MM.1S (cell line): Measurements from ENCODE around the gene POLR1H.

Source experiments
- DNase-seq: peaks from one replicate; pipeline ENCODE4 v3.0.0-alpha.2; 2015
- H2AFZ ChIP-seq: fragments of 300-600 bp; sonication (generic); 2 replicates; pipeline ENCODE4 v1.6.0; 2016; ENCODE audit warnings: antibody characterized with exemption, low read length
- H3F3A ChIP-seq: fragments of 300-600 bp; sonication (generic); 2 replicates; pipeline ENCODE4 v1.6.1; 2016; ENCODE audit warnings: mild to moderate bottlenecking, antibody characterized with exemption, low read length, moderate library complexity, mixed read lengths; ENCODE audit not compliant: insufficient read depth
- H3K27ac ChIP-seq: fragments of 300-600 bp; sonication (generic); 2 replicates; pipeline ENCODE4 v1.5.1; 2016; ENCODE audit warnings: mild to moderate bottlenecking, low read length
- H3K27me3 ChIP-seq: fragments of 300-600 bp; sonication (generic); replicated peaks from 2 replicates; pipeline ENCODE4 v1.6.0; 2016; ENCODE audit warnings: low read length; ENCODE audit not compliant: insufficient read depth
- H3K36me3 ChIP-seq: fragments of 300-600 bp; sonication (generic); replicated peaks from 2 replicates; pipeline ENCODE4 v1.6.1; 2016; ENCODE audit warnings: mild to moderate bottlenecking, low read length, mixed read lengths; ENCODE audit not compliant: insufficient read depth
- H3K4me1 ChIP-seq: fragments of 300-600 bp; sonication (generic); 2 replicates; pipeline ENCODE4 v1.6.1; 2016; ENCODE audit warnings: low read length, mixed read lengths
- H3K4me2 ChIP-seq: fragments of 300-600 bp; sonication (generic); 2 replicates; pipeline ENCODE4 v1.6.0; 2016; ENCODE audit warnings: low read depth, low read length
- H3K4me3 ChIP-seq: fragments of 300-600 bp; sonication (generic); 2 replicates; pipeline ENCODE4 v1.5.1; 2016; ENCODE audit warnings: low read length, mixed read lengths
- H3K79me2 ChIP-seq: fragments of 300-600 bp; sonication (generic); 2 replicates; pipeline ENCODE4 v1.6.1; 2016; ENCODE audit warnings: mixed run types, low read length, mixed read lengths
- H3K9ac ChIP-seq: fragments of 300-600 bp; sonication (generic); 2 replicates; pipeline ENCODE4 v1.6.1; 2016; ENCODE audit warnings: low read length, mixed read lengths
- H3K9me2 ChIP-seq: fragments of 300-600 bp; sonication (generic); replicated peaks from 2 replicates; pipeline ENCODE4 v1.6.1; 2016; ENCODE audit warnings: mild to moderate bottlenecking, low read length, mixed read lengths; ENCODE audit not compliant: insufficient read depth
- H3K9me3 ChIP-seq: fragments of 300-600 bp; sonication (generic); replicated peaks from 2 replicates; pipeline ENCODE4 v1.6.1; 2016; ENCODE audit warnings: mild to moderate bottlenecking, low read length, mixed read lengths; ENCODE audit not compliant: insufficient read depth
- H4K20me1 ChIP-seq: fragments of 300-600 bp; sonication (generic); 2 replicates; pipeline ENCODE4 v1.6.1; 2016; ENCODE audit warnings: mild to moderate bottlenecking, low read length, moderate library complexity, mixed read lengths; ENCODE audit not compliant: insufficient read depth
- EZH2 ChIP-seq: fragments of 300-600 bp; sonication (generic); optimal IDR thresholded peaks from 2 replicates; pipeline ENCODE3; 2017; ENCODE audit warnings: low read depth, mild to moderate bottlenecking, antibody characterized with exemption, low read length, mixed read lengths
- EZH2phosphoT487 ChIP-seq: fragments of 300-600 bp; sonication (generic); IDR thresholded peaks from 2 replicates; pipeline ENCODE4 v1.6.1; 2018; ENCODE audit warnings: antibody characterized with exemption, low read length
- TF ChIP-seq, protein P1 (sequence below): fragments of 300-600 bp; sonication (generic); IDR thresholded peaks from 2 replicates; pipeline ENCODE4 v1.5.1; 2016; ENCODE audit warnings: antibody characterized with exemption, low read length, mixed read lengths

Gene POLR1H

DNA sequence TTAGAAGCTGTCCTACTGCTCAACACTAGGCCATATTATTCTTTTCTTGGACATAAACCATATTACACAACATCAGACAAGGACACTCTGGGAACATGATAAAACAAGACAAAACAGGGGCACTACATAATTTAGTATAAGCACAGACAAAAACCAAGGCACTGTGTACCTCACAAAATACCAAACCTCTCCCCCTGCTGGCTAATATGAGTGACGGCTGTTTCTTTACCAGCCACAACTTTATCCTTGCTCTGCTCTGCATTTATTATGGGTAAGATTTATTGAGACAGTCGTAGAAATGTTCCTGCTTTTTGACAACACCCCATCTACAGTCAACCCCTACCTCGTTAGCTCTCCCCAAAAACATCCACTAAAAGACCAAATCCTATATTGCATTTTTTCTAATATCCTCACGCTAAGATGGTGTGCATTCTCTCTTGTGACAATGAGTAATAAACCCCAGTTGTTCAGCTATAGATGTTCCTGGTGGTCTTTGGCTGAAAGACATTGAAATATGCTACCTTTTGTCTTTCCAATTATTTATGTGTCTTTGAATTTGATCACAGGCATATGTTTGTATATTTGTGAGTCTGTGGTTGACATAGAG lies 23.8 kb upstream of the POLR1H start:
- Histone ChIP-seq H3K9me3 (no peaks in the 10 kb centered on the region), H3K27ac (no peak overlapping the region), H3K4me1 (no peaks in the 10 kb centered on the region), H3K27me3 (no peaks in the 10 kb centered on the region), H3K79me2 (no peaks in the 10 kb centered on the region), H3F3A (no peaks in the 10 kb centered on the region), H3K4me2 (no peak overlapping the region), H2AFZ (no peak overlapping the region), H3K9me2 (no peaks in the 10 kb centered on the region), H3K9ac (no peak overlapping the region), H3K4me3 (no peak overlapping the region), H3K36me3 (no peaks in the 10 kb centered on the region), H4K20me1 (no peaks in the 10 kb centered on the region)
- DNase-seq: peak; percentile 31
- TF ChIP-seq, protein P1, sequence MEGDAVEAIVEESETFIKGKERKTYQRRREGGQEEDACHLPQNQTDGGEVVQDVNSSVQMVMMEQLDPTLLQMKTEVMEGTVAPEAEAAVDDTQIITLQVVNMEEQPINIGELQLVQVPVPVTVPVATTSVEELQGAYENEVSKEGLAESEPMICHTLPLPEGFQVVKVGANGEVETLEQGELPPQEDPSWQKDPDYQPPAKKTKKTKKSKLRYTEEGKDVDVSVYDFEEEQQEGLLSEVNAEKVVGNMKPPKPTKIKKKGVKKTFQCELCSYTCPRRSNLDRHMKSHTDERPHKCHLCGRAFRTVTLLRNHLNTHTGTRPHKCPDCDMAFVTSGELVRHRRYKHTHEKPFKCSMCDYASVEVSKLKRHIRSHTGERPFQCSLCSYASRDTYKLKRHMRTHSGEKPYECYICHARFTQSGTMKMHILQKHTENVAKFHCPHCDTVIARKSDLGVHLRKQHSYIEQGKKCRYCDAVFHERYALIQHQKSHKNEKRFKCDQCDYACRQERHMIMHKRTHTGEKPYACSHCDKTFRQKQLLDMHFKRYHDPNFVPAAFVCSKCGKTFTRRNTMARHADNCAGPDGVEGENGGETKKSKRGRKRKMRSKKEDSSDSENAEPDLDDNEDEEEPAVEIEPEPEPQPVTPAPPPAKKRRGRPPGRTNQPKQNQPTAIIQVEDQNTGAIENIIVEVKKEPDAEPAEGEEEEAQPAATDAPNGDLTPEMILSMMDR: peak; percentile 63
- TF ChIP-seq EZH2: no peak

DNA sequence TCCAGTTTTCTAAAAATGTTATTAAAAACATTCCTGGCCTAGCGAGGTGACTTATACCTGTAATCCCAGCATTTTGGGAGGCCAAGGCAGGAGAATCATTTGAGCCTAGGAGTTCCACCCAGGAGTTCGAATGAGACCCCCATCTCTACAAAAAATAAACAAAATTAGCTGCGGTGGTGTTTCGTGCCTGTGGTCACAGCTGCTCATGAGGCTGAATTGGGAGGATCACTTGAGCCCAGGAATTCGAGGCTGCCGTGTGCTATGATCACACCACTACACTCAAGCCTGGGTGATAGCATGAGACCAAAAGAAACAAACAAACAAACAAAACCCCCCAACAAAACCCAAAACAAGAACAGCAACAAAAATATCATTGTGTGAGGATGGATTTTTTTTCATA lies 19.8 kb upstream of the POLR1H start:
- Histone ChIP-seq H3K9me3 (no peaks in the 10 kb centered on the region), H3K27me3 (no peaks in the 10 kb centered on the region), H4K20me1 (no peaks in the 10 kb centered on the region), H3K4me3 (no peak overlapping the region), H3K4me2 (no peak overlapping the region), H3K9ac (no peak overlapping the region), H3K4me1 (no peaks in the 10 kb centered on the region), H3K9me2 (no peaks in the 10 kb centered on the region), H3K27ac (no peak overlapping the region), H3K36me3 (no peaks in the 10 kb centered on the region), H3F3A (no peaks in the 10 kb centered on the region), H3K79me2 (no peaks in the 10 kb centered on the region), H2AFZ (no peak overlapping the region)
- DNase-seq: no peak
- TF ChIP-seq EZH2phosphoT487 (no peak), EZH2 (no peak)
- TF ChIP-seq, protein P1: no peak

DNA sequence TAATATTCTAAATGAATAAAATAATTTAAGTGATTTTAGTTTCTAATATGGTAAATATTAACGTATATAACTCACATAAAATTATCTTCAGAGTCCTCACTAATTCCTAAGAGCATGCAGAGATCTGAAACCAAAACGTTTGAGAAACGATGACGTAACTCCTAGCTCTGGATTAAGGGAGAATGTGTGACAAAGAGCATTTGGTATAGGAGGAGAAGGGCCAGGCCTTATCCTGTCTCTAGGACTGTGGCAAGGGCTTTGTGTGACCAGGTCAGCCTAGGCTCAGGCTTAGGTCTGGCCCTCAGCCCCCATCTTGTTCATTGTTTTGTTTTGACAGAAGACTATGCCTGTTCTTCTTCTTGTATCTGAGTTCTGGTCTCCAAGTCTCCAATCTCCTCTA lies 19.2 kb upstream of the POLR1H start:
- H3K79me2 ChIP-seq: no peaks in the 10 kb centered on the region
- no peaks in the 10 kb centered on the region for H3K9me3 ChIP-seq
- H3K9ac ChIP-seq: no peak overlapping the region
- TF ChIP-seq EZH2: no peak
- TF ChIP-seq EZH2phosphoT487: no peak
- TF ChIP-seq, protein P1: no peak
- no peaks in the 10 kb centered on the region for H3F3A ChIP-seq
- H3K9me2 ChIP-seq: no peaks in the 10 kb centered on the region
- no peaks in the 10 kb centered on the region for H3K27me3 ChIP-seq
- H4K20me1 ChIP-seq: no peaks in the 10 kb centered on the region
- H3K4me2 ChIP-seq: no peak overlapping the region
- DNase-seq: no peak
- no peak overlapping the region for H3K4me3 ChIP-seq
- H3K36me3 ChIP-seq: no peaks in the 10 kb centered on the region
- no peak overlapping the region for H3K27ac ChIP-seq
- H2AFZ ChIP-seq: no peak overlapping the region
- no peaks in the 10 kb centered on the region for H3K4me1 ChIP-seq
